Keratinocyte (primary cell): Measurements from ENCODE around the gene SSNA1. TPM values are rescaled to one million over a fixed set of nuclear protein-coding genes. Genes with fewer than 3 reads are reported as not detected.

ENCODE experiments used
- DNase-seq: peaks from one replicate; pipeline ENCODE4 v3.0.0-alpha.2; 2011; ENCODE audit warnings: low read depth, missing footprints, low spot score
- FAIRE-seq: peaks from 2 replicates; lab custom pipeline; 2011; peaks lifted over from hg19 to GRCh38; lab: Jason Lieb, UNC
- H2AFZ ChIP-seq: 2 replicates; pipeline ENCODE4 v1.6.0; 2012; ENCODE audit warnings: low read length, control low read depth, inconsistent platforms; ENCODE audit not compliant: control insufficient read depth
- H3K27ac ChIP-seq: 2 replicates; pipeline ENCODE4 v1.5.1; 2011; ENCODE audit warnings: low read length; ENCODE audit not compliant: control insufficient read depth, insufficient read depth
- H3K27me3 ChIP-seq: 3 replicates; pipeline ENCODE4 v1.6.0; 2011; ENCODE audit warnings: low read length; ENCODE audit not compliant: control insufficient read depth, insufficient read depth; ENCODE audit errors: extremely low read depth
- H3K36me3 ChIP-seq, 2 experiments: 2 replicates in 1 of 2; 3 replicates in 1 of 2; pipeline ENCODE4 v1.5.1; 2011; ENCODE audit warnings: low read length in 2 of 2, mild to moderate bottlenecking in 1 of 2; ENCODE audit not compliant: control insufficient read depth in 2 of 2, insufficient read depth in 2 of 2; ENCODE audit errors: extremely low read depth in 1 of 2
- H3K4me1 ChIP-seq: 3 replicates; pipeline ENCODE4 v1.5.1; 2011; ENCODE audit warnings: low read length; ENCODE audit not compliant: control insufficient read depth, insufficient read depth; ENCODE audit errors: extremely low read depth
- H3K4me2 ChIP-seq: 3 replicates; pipeline ENCODE4 v1.6.0; 2011; ENCODE audit warnings: low read depth, low read length; ENCODE audit not compliant: control insufficient read depth, insufficient read depth; ENCODE audit errors: extremely low read depth
- H3K4me3 ChIP-seq, 3 experiments: fragments of 200-600 bp in 1 of 3; sonication (generic) in 1 of 3; 2 replicates in 2 of 3; 3 replicates in 1 of 3; pipeline ENCODE4 v1.5.1; 2011 to 2016; ENCODE audit warnings: low read length in 3 of 3, mild to moderate bottlenecking in 3 of 3, control low read depth in 2 of 3, inconsistent platforms in 1 of 3, low read depth in 1 of 3, mixed read lengths in 1 of 3, mixed run types in 1 of 3, moderate library complexity in 1 of 3; ENCODE audit not compliant: control insufficient read depth in 2 of 3, insufficient read depth in 2 of 3; ENCODE audit errors: extremely low read depth in 1 of 3
- H3K79me2 ChIP-seq: 2 replicates; pipeline ENCODE4 v1.6.0; 2012; ENCODE audit warnings: low read length; ENCODE audit not compliant: control insufficient read depth, insufficient read depth
- H3K9ac ChIP-seq: 3 replicates; pipeline ENCODE4 v1.6.0; 2011; ENCODE audit warnings: low read length; ENCODE audit not compliant: control insufficient read depth, insufficient read depth; ENCODE audit errors: extremely low read depth
- H3K9me1 ChIP-seq: 3 replicates; pipeline ENCODE4 v1.6.0; 2011; ENCODE audit warnings: low read length; ENCODE audit not compliant: control insufficient read depth, insufficient read depth; ENCODE audit errors: extremely low read depth
- H3K9me3 ChIP-seq: 2 replicates; pipeline ENCODE4 v1.5.1; 2012; ENCODE audit warnings: low read depth, low read length; ENCODE audit not compliant: control insufficient read depth
- H4K20me1 ChIP-seq: 3 replicates; pipeline ENCODE4 v1.6.0; 2011; ENCODE audit warnings: low read length; ENCODE audit not compliant: control insufficient read depth, insufficient read depth; ENCODE audit errors: extremely low read depth
- CTCF ChIP-seq, 3 experiments: IDR thresholded peaks in 1 of 3; conservative IDR thresholded peaks in 1 of 3; optimal IDR thresholded peaks in 1 of 3; 2 replicates in 2 of 3; 3 replicates in 1 of 3; pipeline versions ENCODE3 to v1.5.1; 2011; ENCODE audit warnings: low read length in 3 of 3, mild to moderate bottlenecking in 3 of 3, moderate library complexity in 2 of 3, control low read depth in 1 of 3, inconsistent platforms in 1 of 3; ENCODE audit not compliant: insufficient read depth in 2 of 3; ENCODE audit errors: extremely low read depth in 1 of 3
- EZH2 ChIP-seq: IDR thresholded peaks from one replicate; pipeline ENCODE4 v1.6.1; 2012; ENCODE audit warnings: inconsistent platforms, mild to moderate bottlenecking, low read length, moderate library complexity
- dilution Hi-C: fragments of 300-500 bp; cut with MboI; formaldehyde crosslinking; loops from one replicate; pipeline ENCODE4 v1.7.0; 2020; ENCODE audit warnings: low sequenced_read_pairs; ENCODE audit not compliant: extremely low pct_ligation_motif_present
- polyA plus RNA-seq, 5 experiments: library from polyadenylated mRNA; depleted of rRNA in 3 of 5; stranded (reverse) in 3 of 5; stranded (forward) in 1 of 5; unstranded in 1 of 5; fragments of >200 nt; gene quantifications; 1 replicate in 1 of 5; 2 replicates in 3 of 5; 3 replicates in 1 of 5; pipeline versions ENCODE4 v1.2.1 to v1.2.3, GENCODE V29; 2011 to 2012; ENCODE audit warnings: missing spikeins in 2 of 5, low read depth in 1 of 5, low replicate concordance in 1 of 5

The SSNA1 gene
- polyA plus RNA-seq, 1 donor (not counting 4 experiments of a cell fraction or from before 2014, with no cell fraction given): 45.3 TPM

GRCh38 chr9:137183980-137184595, 4.4 kb upstream of the SSNA1 start:
- no peak for DNase-seq
- H3K36me3 ChIP-seq: peaks cover 18 to 21% of the 10 kb centered on the region in 2 experiments

GRCh38 chr9:137184881-137185660, 3.4 kb upstream of the SSNA1 start:
- Histone ChIP-seq H3K36me3 (peaks cover 19 to 21% of the 10 kb centered on the region in 2 experiments), H3K9me3 (no peaks in the 10 kb centered on the region)

More at GRCh38 chr9:137183980-137184595, 4.4 kb upstream of the SSNA1 start:
- no peak overlapping the region for H3K9ac ChIP-seq
- no peak overlapping the region for H3K4me2 ChIP-seq
- H3K79me2 ChIP-seq: peaks cover 30% of the 10 kb centered on the region
- no peaks in the 10 kb centered on the region for H3K9me3 ChIP-seq
- H4K20me1 ChIP-seq: no peaks in the 10 kb centered on the region
- FAIRE-seq: no peak
- dilution Hi-C loops: no loop called here
- H3K4me3 ChIP-seq: no peak overlapping the region
- H2AFZ ChIP-seq: no peak overlapping the region
- no peak overlapping the region for H3K27ac ChIP-seq
- peaks cover 13% of the 10 kb centered on the region for H3K4me1 ChIP-seq
- H3K9me1 ChIP-seq: no peaks in the 10 kb centered on the region
- H3K27me3 ChIP-seq: no peaks in the 10 kb centered on the region
- TF ChIP-seq EZH2 (no peak), CTCF (optimal IDR thresholded peaks at IDR 0.05 in 1 of 3, IDR thresholded peaks at IDR 0.05 in 1 of 3, conservative IDR thresholded peaks at IDR 0.05 in 1 of 3; ENCODE audit: extremely low read depth in 1 of 3, insufficient read depth in 2 of 3, low read length in 3 of 3) (no peak)

More at GRCh38 chr9:137184881-137185660, 3.4 kb upstream of the SSNA1 start:
- H3K27me3 ChIP-seq: no peaks in the 10 kb centered on the region
- FAIRE-seq (no peak), DNase-seq (no peak)
- H3K27ac ChIP-seq: no peak overlapping the region
- dilution Hi-C loops: no loop called here
- H4K20me1 ChIP-seq: no peaks in the 10 kb centered on the region
- H3K4me2 ChIP-seq: no peak overlapping the region
- H3K9ac ChIP-seq: no peak overlapping the region
- no peak for TF ChIP-seq CTCF (optimal IDR thresholded peaks at IDR 0.05 in 1 of 3, IDR thresholded peaks at IDR 0.05 in 1 of 3, conservative IDR thresholded peaks at IDR 0.05 in 1 of 3; ENCODE audit: extremely low read depth in 1 of 3, insufficient read depth in 2 of 3, low read length in 3 of 3)
- TF ChIP-seq EZH2: no peak
- H3K4me1 ChIP-seq: peaks cover 22% of the 10 kb centered on the region
- H3K4me3 ChIP-seq: no peak overlapping the region
- H2AFZ ChIP-seq: no peak overlapping the region
- no peaks in the 10 kb centered on the region for H3K9me1 ChIP-seq
- peaks cover 37% of the 10 kb centered on the region for H3K79me2 ChIP-seq
